NCI-H1694 (cell line): ENCODE data around the gene LARGE1.

Experiments used
- DNase-seq: peaks from one replicate; lab custom pipeline; 2025; lab: John Stamatoyannopoulos, UW

Gene LARGE1

DNA sequence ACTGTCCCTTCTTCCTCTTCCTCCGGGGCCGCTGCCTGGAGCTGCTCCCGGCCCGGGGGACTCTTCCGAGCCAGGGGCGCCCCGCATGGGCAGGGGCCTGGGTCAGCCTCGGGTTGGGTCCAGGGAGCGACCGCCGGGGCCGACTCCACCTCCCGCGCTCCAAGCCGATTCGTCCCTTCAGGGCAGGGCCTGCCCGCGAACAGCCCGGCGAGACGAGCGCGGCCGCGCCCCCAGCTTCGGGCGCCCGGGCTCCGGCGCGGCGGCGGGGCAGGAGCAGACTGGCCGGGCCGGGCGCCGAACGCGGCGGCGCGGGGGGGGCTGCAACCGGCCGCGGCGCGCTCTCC lies at the start of gene LARGE1:
Gene LARGE1, minus strand, starts transcription at position 280 of the 344 bp plus-strand sequence.
- no peak for DNase-seq

GRCh38 chr22:33969045-33969444 lies 48.8 kb upstream of the LARGE1 start:
- DNase-seq = no peak

GRCh38 chr22:33964121-33964520 lies 43.8 kb upstream of the LARGE1 start:
- DNase-seq = no peak

GRCh38 chr22:33962409-33962808 lies 42.1 kb upstream of the LARGE1 start:
- no peak for DNase-seq

DNA sequence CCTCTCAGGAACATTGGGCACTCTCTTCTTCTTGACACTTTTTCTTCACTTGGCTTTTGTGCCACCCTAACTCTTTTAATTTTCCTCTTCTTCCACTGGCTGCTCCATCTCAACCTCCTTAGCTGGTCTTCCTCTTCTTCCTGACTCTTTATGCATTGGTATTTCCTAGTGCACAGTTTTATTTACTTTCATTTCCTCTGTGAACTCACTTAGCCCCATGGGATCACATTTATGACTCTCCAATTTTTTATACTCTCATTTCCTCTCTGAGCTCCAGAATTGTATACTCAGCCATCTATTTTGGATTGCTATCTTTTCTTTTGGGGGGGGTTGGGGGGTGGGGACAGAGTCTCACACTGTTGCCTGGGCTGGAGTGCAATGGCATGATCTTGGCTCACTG lies 38.5 kb upstream of the LARGE1 start:
- DNase-seq = no peak

DNA sequence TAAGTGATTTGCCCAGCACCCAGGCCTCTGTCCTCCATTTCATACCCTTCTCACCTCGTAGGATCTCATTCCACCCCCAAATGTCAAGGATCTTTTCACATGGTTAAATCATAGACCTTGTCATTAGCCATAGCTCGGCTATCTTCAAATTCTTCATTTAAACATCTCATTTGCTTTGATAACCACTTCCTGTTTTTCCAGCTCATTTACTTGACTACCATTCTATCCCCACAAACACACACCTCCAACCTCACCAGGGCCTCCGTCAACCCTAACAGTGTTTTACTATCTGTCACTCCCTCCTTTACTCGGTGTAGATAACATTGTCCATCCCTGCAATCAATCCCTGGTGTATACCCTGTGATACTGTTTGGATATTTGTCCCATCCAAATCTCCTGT lies 36.8 kb upstream of the LARGE1 start:
- no peak for DNase-seq

- DNase-seq = no peak
These were observed 32.5 kb upstream of the LARGE1 start for GRCh38 chr22:33952776-33953175.

GRCh38 chr22:33940741-33941140 lies 20.5 kb upstream of the LARGE1 start:
- DNase-seq = no peak

- DNase-seq = no peak
These were observed 12.7 kb upstream of the LARGE1 start for GRCh38 chr22:33932997-33933396.

- no peak for DNase-seq
These were observed 11.1 kb upstream of the LARGE1 start for GRCh38 chr22:33931406-33931805.

DNA sequence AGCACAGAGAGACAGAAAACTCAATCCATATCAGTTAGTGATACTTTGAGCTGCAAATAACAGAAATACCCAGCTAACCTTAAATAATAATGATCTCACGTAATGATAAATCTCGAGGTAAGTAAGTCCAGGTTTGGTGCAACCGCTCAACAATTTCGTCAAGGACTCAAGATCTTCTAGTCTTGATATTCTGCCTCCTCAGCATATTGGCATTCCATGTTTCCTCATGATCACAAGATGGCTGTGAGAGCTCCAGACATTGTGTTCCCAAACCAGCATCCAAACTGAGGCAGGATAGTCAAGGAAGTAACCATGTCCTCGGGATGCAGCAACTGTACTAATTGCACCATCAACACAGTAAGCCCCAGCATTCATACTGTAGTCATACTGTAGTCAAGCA lies 7.5 kb upstream of the LARGE1 start:
- DNase-seq = no peak

DNA sequence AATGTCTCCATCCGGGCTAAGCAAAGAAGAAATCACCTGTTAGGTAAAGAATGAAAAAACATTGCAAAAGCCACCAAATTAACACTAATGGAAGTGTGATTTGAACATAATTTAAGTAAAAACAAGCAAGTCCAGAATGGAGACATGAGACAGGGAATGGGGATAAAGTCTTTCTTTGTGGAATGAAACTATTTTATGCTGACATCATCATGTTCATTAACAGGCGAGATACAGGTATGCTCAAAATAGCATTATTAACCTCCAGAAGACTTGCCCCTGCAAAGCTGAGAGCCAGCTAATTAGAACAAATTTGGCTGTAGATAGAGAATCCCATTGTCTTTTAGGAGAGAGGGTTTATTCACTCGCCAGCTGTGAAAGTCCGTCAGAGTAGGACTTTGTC lies 4.9 kb upstream of the LARGE1 start:
- DNase-seq = no peak

DNA sequence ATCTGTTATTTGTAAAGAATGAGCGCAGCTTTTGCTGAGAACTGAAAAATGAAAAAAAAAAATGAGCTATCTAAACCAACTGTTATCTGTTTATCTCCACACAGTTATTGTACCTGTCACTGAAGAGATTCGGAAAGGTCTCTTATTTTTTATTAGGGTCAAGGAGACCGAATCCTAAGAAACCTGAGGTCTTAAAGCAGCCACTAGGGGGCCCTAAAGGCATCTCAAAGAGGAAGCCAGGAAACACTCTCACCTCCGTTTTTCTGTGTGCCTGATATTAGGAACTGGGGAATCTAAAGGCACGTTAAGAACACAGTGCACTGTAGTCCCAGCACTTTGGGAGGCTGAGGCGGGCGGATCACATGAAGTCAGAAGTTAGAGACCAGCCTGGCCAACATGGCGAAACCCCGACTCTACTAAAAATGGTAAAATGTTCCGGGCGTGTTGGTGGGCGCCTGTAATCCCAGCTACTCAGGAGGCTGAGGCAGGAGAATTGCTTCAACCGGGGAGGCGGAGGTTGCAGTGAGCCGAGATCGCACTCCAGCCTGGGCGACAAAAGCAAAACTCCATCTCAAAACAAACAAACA lies 3.5 kb upstream of the LARGE1 start:
- peak; percentile 80 for DNase-seq

- no peak for DNase-seq
These were observed 2.8 kb upstream of the LARGE1 start for GRCh38 chr22:33923033-33923432.

- no peak for DNase-seq
These were observed 2.0 kb upstream of the LARGE1 start for GRCh38 chr22:33922349-33922681.

DNA sequence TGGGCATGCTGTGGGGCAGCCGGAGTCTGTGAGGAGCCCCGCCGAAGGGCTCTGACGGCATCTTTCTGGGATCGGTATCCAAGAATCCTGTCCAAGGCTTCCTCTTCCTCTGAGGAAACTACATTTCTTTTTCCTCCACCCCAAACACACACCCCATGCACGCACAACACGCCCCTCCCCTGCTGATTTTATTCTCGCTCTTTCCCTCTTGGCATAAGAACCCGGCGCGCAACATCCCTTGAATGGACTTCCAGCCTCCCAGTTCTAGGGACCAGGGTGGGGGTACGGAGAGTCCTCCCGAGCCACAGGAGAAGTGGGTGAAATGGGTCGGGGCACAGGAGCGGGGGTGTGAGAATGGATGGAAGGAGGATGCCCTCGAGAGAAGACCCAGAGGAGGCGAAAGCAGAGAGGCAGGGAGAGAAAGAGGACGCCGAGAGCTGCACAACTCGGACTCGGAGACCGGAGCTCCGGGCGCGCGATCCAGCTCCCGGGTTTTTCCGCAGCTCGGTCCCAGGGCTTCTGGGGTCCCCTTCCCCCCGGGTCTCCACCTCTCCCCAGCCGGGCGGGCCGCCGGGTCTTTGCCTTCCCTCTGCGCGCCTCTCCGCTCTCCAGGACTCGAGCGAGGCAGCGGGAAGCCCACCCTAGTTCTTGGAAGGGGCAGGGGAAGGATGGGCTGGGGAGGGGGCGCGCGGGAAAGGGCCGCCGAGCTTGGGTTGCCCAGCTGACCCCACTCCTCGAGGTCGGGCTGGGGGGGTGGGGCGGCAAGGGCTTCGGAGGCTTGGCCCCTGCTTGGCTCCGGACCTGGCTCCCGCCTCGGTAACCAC lies 1.5 kb upstream of the LARGE1 start:
- peak; percentile 28 for DNase-seq

DNA sequence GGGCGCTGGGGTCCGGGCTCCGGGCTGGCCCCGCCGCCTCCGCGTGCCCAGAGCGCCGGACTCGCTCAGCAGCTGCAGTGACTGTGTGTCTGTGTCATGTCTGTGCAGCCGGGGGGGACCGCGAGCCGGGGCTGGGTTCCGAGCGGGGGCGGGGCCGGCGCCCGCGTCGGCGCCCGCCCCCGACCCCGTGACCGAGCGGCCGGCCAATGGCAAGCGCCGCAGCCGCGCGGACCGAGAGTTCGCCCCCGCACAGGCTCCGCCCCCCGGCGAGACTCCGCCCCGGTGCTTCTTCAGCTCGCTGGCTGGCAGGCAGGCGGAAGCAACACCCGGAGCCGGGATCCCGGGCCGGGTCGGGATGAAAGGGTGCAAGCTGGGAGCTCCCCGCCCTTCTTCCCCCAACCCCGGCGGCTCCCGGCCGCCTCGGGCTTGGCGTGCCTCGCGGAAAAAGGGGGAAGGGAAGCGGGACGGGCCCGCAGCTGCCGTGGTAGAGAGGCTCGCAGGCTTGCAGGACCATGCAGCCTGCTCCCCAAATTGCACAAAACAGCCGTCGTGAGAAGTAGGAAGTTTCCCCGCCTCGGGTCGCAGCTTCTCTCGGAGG lies 750 bp upstream of the LARGE1 start:
- peak; percentile 78 for DNase-seq

- DNase-seq = no peak
These were observed 682 bp downstream of the LARGE1 start for GRCh38 chr22:33919391-33920196.

- DNase-seq = no peak
These were observed 1.5 kb downstream of the LARGE1 start for GRCh38 chr22:33918676-33919365.

- DNase-seq = no peak
These were observed 2.4 kb downstream of the LARGE1 start for GRCh38 chr22:33917744-33918406.

- no peak for DNase-seq
These were observed 5.6 kb downstream of the LARGE1 start for GRCh38 chr22:33914699-33915098.

- DNase-seq = no peak
These were observed 6.1 kb downstream of the LARGE1 start for GRCh38 chr22:33914131-33914530.
